H1 (cell line): ENCODE data around the gene UNC80. TPM values are rescaled to one million over a fixed set of nuclear protein-coding genes. Genes with fewer than 3 reads are reported as not detected.

Source experiments
- CTBP2 ChIP-seq: IDR thresholded peaks from 2 replicates; pipeline ENCODE4 v1.7.0; 2011; ENCODE audit warnings: borderline replicate concordance, mild to moderate bottlenecking, moderate library complexity, mixed read lengths, low read length; ENCODE audit not compliant: insufficient read depth, insufficient read length
- EGR1 ChIP-seq: IDR thresholded peaks from 2 replicates; pipeline ENCODE4 v1.6.1; 2011; ENCODE audit warnings: low read depth, low read length, borderline replicate concordance
- TAF7 ChIP-seq: optimal IDR thresholded peaks from 2 replicates; pipeline ENCODE3; 2011; ENCODE audit warnings: low read depth, mild to moderate bottlenecking, inconsistent platforms, low read length, moderate library complexity, borderline replicate concordance
- polyA plus RNA-seq, 7 experiments: library from polyadenylated mRNA; depleted of rRNA in 3 of 7; stranded (reverse) in 5 of 7; unstranded in 2 of 7; fragments of >200 nt in 5 of 7; fragments of 200-250 nt in 2 of 7; gene quantifications; 1 replicate in 5 of 7; 2 replicates in 1 of 7; 4 replicates in 1 of 7; pipeline versions ENCODE4 v1.2.1 to v1.2.3, GENCODE V29; 2011 to 2013; ENCODE audit warnings: missing spikeins in 2 of 7, mixed read lengths in 2 of 7
- total RNA-seq: library from RNA; stranded (reverse); fragmentation: NEBNext Ultra II Directional; extraction: Animal tissue kit (Norgen Biotek cat#: 25700); gene quantifications from 2 replicates; pipeline ENCODE4 v1.2.1, GENCODE V29; 2021

UNC80 gene
- total and polyA plus RNA-seq, 2 of the 8 experiments (the other 6 are each of a cell fraction or from before 2014, with no cell fraction given), result 0.53 to 0.56 TPM

- TF ChIP-seq EGR1, result no peak
- no peak for TF ChIP-seq TAF7
- no peak for TF ChIP-seq CTBP2
Measured at GRCh38 chr2:209821806-209822205, 50.2 kb downstream of the UNC80 start (continued).
